Thyroid gland (tissue), 4 donors: ENCODE measurements around the gene ACAT1.

Source experiments
- POLR2A ChIP-seq, 2 donors: fragments of 450-650 bp; IDR thresholded peaks; one replicate each; pipeline ENCODE4 v1.6.1; 2017; ENCODE audit warnings: antibody characterized with exemption in 2 of 2, mild to moderate bottlenecking in 2 of 2, moderate library complexity in 1 of 2
- TF ChIP-seq, protein P1 (sequence below), 6 experiments: fragments of 200-600 bp in 3 of 6; fragments of 450-650 bp in 3 of 6; sonication (generic) in 3 of 6; IDR thresholded peaks; one replicate each; pipeline ENCODE4 v1.5.1; 2016 to 2019; ENCODE audit warnings: antibody characterized with exemption in 6 of 6, mild to moderate bottlenecking in 2 of 6, inconsistent platforms in 1 of 6, moderate library complexity in 1 of 6

GRCh38 chr11:108144615-108145014, 23.2 kb downstream of the ACAT1 start:
- TF ChIP-seq, protein P1, sequence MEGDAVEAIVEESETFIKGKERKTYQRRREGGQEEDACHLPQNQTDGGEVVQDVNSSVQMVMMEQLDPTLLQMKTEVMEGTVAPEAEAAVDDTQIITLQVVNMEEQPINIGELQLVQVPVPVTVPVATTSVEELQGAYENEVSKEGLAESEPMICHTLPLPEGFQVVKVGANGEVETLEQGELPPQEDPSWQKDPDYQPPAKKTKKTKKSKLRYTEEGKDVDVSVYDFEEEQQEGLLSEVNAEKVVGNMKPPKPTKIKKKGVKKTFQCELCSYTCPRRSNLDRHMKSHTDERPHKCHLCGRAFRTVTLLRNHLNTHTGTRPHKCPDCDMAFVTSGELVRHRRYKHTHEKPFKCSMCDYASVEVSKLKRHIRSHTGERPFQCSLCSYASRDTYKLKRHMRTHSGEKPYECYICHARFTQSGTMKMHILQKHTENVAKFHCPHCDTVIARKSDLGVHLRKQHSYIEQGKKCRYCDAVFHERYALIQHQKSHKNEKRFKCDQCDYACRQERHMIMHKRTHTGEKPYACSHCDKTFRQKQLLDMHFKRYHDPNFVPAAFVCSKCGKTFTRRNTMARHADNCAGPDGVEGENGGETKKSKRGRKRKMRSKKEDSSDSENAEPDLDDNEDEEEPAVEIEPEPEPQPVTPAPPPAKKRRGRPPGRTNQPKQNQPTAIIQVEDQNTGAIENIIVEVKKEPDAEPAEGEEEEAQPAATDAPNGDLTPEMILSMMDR (IDR thresholded peaks at IDR 0.05): no peak
- no peak for TF ChIP-seq POLR2A (IDR thresholded peaks at IDR 0.05)
